DOHH2 (cell line): Measurements from ENCODE around the gene PIP5K1C.

Source experiments
- CTCF ChIP-seq: fragments of 200-600 bp; sonication (generic); IDR thresholded peaks from one replicate; pipeline ENCODE4 v1.5.1; 2014; ENCODE audit warnings: antibody characterized with exemption, mild to moderate bottlenecking, low read depth, low read length; ENCODE audit not compliant: poor library complexity, severe bottlenecking
- EZH2phosphoT487 ChIP-seq: fragments of 200-600 bp; sonication (generic); IDR thresholded peaks from 2 replicates; pipeline ENCODE4 v1.6.1; 2017; ENCODE audit warnings: borderline replicate concordance, mild to moderate bottlenecking, antibody characterized with exemption, low read length, moderate library complexity, mixed read lengths

GRCh38 chr19:3589949-3590348, 110.3 kb downstream of the PIP5K1C start:
- no peak for TF ChIP-seq EZH2phosphoT487
- TF ChIP-seq CTCF = no peak
